HAP-1 (cell line): ENCODE data around the gene GID8.
"Not testable (repeated sequence)": the region's sequence is repeated elsewhere in the genome, so short reads cannot be mapped to it uniquely, and the experiment has no call there.

Experiments
- DNase-seq, 2 experiments: peaks; one replicate each; pipeline ENCODE4 v3.0.0-alpha.2; 2016 to 2020; ENCODE audit warnings: low spot score in 2 of 2
- H3K27me3 ChIP-seq: fragments of 250-450 bp; sonication (Bioruptor Pico); 2 replicates; pipeline ENCODE4 v1.5.1; 2020; ENCODE audit warnings: low read depth, mild to moderate bottlenecking, moderate library complexity
- H3K36me3 ChIP-seq: fragments of 250-450 bp; sonication (Bioruptor Pico); replicated peaks from 2 replicates; pipeline ENCODE4 v1.5.1; 2020; ENCODE audit warnings: mild to moderate bottlenecking
- H3K4me1 ChIP-seq: fragments of 250-450 bp; sonication (Bioruptor Pico); 2 replicates; pipeline ENCODE4 v1.5.1; 2020; ENCODE audit warnings: mild to moderate bottlenecking
- H3K4me3 ChIP-seq: fragments of 250-450 bp; sonication (Bioruptor Pico); 2 replicates; pipeline ENCODE4 v1.5.1; 2020; ENCODE audit warnings: mild to moderate bottlenecking, moderate library complexity
- H3K9me3 ChIP-seq: fragments of 250-450 bp; sonication (Bioruptor Pico); 2 replicates; pipeline ENCODE4 v1.5.1; 2020; ENCODE audit warnings: mild to moderate bottlenecking, moderate library complexity
- in situ Hi-C: fragments of 300-500 bp; cut with MboI; formaldehyde crosslinking; loops from 3 replicates; pipeline ENCODE4 v1.14.3; 2020; ENCODE audit warnings: low sequenced_read_pairs, inconsistent platforms, mixed read lengths

GID8 gene

DNA sequence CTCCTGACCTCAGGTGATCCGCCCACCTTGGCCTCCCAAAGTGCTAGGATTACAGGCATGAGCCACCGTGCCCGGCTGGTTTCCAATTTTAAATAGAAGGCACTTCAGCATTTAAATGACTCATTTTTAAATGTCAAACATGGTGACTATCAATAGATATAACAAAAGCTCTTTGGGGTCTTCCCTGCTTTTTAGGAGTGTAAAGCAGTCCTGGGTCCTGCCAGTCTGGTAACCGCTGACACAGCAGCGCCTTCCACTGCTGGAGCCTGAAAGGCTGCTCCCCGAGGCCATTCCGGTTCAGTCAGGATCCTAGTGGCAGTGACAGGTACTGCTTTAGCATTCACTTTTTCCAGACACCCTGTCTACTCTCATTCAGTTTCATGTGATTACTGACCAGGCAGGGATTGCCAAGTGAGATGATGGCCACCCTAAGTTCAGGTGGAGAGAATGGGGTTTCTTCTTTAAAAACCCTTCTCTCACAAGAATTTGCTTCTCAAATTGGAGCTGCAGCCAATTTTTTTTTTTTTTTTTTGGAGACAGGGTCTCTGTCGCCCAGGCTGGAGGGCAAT is 16.7 kb upstream of the GID8 start:
- peak; percentile 75 to 83 for DNase-seq
- H3K4me3 ChIP-seq, result no peak overlapping the region
- no peaks in the 10 kb centered on the region for H3K27me3 ChIP-seq
- peaks cover 69% of the 10 kb centered on the region for H3K4me1 ChIP-seq
- H3K36me3 ChIP-seq, result no peaks in the 10 kb centered on the region; the same call in 1 of the 2 replicates
- H3K9me3 ChIP-seq, result no peaks in the 10 kb centered on the region
- in situ Hi-C loops, result no loop called here

DNA sequence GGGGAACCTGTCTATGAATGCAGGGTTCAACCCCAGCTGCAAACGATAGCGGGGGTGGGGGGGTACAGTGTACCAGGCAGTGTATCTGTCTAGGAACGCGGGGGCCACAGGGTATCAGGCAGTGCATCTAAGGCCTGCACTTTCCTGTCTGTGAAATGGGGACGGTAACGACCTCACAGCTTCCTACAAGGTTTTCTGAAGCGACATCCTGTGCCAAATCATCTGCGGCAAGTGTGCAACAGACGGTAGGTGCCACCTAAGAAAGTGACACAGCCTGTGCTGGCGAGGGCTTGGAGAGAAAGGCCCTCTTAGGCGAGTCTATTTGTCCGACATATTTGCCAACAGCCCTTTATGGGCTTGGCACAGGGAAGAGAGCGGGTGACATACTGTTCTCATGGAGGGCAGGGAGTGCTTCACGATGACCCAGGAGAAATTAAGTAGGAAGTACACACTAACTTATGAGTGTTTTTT is 15.5 kb upstream of the GID8 start:
- Histone ChIP-seq H3K4me1 (peaks cover 64% of the 10 kb centered on the region), H3K36me3 (no peaks in the 10 kb centered on the region; the same call in 1 of the 2 replicates), H3K27me3 (no peaks in the 10 kb centered on the region), H3K4me3 (no peak overlapping the region), H3K9me3 (no peaks in the 10 kb centered on the region)
- DNase-seq, result no peak
- in situ Hi-C loops, result no loop called here

DNA sequence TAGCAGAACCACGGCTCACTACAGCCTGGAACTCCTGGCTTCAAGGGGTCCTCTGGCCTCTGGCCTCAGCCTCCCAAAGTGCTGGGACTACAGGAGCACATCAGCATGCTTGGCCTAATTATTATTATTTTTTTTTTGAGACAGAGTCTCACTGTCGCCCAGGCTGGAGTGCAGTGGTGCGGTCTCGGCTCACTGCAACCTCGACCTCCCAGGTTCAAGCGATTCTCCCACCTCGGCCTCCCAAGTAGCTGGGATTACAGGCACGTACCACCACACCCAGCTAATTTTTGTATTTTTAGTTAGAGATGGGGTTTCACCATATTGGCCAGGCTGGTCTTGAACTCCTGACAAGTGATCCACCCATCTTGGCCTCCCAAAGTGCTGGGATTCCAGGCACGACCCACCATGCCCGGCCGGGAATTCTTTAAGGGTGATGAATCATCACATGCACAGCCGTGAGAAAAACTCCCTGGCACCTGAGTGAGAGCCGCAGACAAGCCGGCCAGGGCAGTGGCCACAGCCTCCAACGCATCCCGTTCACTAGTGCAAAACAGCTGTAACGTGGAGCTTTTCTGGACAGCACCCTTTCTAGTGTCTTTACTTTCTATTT is 14.8 kb upstream of the GID8 start:
- H3K36me3 ChIP-seq, in situ Hi-C loops, H3K4me3 ChIP-seq, H3K9me3 ChIP-seq, DNase-seq, H3K27me3 ChIP-seq: not testable (repeated sequence)
- peaks cover 58% of the 10 kb centered on the region for H3K4me1 ChIP-seq

DNA sequence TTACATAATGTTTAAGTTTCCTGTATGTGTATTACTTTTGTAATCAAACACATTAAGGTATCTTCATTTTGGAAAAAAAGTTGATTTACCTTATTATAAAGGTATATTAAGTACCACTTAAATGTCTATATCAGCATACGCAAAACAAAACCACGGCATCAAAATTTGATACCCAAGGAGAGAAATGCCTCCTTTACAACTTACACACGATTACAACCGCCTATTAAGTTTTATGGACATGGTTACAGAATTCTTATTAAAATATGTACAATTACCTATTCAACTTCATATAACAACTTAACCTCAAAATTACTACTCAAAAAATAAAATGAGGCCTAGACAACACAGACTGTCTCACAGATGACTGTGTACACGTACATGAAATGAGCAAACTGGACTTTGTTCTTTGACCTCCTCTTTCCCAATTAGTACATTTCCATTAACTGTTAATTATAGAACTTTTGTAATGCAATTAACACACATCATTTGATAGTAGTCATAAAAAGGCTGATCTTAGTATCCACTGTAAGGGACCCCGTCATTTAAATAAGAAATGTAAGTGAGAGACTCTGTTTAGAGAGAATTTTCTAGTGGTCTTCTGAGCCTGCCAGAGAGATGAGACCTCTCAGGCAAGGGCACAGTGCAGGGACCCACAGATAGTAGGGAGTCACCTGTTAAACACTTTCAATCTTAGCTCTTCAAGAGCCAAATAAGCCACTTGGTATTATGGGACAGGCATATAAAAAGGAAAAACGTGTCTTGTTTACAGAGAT is 14.1 kb upstream of the GID8 start:
- in situ Hi-C loops, result no loop called here
- DNase-seq, result no peak
- Histone ChIP-seq H3K27me3 (no peaks in the 10 kb centered on the region), H3K9me3 (no peaks in the 10 kb centered on the region), H3K4me1 (peaks cover 55% of the 10 kb centered on the region), H3K4me3 (peak overlapping the region; percentile 86), H3K36me3 (no peaks in the 10 kb centered on the region; the same call in 1 of the 2 replicates)

DNA sequence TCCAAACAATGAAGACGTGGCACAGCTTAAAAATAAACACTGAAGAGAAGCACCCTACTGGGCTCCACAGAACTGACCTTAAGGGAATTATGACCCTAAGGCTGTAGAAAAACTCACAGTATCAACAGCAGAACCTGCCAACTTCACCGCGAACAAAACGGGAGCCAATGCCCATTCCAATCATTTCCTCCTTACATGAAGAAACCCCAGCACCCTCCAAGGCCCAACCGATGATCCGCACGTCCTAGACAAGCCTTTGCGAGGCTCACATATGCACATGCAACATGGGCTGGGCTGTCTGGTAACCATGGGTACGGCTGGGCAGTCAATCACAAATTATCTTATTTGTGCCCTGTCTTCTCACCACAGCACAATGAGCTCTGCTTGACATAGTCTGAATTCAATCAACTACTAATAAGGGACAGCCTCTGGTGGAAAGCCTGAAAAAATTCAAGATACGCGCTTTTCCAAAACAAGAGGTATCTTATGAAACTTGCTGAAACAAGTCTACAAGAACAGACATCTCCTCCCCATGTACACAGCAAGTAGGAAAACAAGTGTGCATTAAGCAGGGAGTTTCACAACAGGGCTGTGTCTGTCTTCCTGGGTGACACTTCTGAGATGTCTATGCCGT is 13.4 kb upstream of the GID8 start:
- Histone ChIP-seq H3K4me3 (peak overlapping the region; percentile 86), H3K27me3 (no peaks in the 10 kb centered on the region), H3K9me3 (no peaks in the 10 kb centered on the region), H3K4me1 (peaks cover 49% of the 10 kb centered on the region), H3K36me3 (no peaks in the 10 kb centered on the region; the same call in 1 of the 2 replicates)
- peak; percentile 45 to 68 for DNase-seq
- in situ Hi-C loops, result no loop called here

DNA sequence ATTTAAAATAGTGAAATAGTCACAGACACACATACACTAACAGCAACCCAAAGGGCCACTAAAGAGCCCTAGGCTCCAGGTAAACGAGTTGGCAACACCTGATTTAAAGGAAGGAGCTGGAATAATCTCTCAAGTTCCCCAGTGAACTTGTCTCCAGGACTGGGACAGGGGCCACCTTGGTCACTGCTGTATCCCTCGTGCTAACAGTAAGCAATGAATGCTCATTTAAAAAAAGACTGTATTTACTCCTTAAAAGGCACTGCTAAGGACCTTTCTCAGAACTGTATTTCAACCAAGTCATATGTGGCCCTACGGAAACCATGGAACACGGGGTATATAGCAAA is 12.9 kb upstream of the GID8 start:
- in situ Hi-C loops, result no loop called here
- Histone ChIP-seq H3K9me3 (no peaks in the 10 kb centered on the region), H3K4me3 (peak overlapping the region; percentile 86), H3K27me3 (no peaks in the 10 kb centered on the region), H3K4me1 (peaks cover 46% of the 10 kb centered on the region), H3K36me3 (no peaks in the 10 kb centered on the region; the same call in 1 of the 2 replicates)
- DNase-seq, result no peak

DNA sequence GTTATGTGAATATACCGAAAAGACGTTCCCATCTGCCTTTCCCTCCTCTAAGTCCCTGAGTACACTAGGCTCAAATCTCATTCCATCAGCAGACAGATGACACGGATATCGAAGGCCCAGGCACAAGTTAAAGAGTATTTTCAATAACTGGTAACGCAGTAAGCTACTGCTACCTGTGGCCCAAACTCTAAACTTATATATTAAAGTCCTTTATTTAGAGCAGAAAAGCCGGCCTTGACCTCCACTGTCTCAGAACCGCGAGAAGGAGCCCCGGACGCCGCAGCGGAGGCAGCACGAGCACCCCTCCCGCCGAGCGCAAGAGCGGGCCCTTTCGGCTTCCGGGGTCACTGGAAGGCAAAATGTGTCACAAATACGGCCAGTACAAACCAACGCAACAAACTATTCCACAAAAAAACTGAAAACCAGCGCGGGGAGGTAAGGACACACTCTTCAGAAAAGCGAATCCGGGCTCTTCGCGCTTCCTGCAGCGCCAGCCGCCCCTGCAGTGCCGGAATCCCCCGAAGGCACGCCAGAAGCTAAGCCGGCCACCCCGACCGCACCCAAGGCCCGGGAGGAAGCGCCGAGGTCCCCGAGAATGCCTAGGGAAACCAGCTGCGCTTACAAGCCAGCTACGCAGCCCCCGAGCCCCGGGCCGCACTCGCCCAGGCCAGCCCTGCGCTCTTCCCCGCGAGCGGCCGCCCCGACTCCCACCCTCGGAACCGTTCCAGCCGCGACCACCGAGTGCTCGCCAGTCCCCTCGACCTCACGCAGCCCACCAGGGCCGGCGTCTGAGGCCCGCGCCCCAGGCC is 12.3 kb upstream of the GID8 start:
- Histone ChIP-seq H3K9me3 (no peaks in the 10 kb centered on the region), H3K4me3 (peak overlapping the region; percentile 86), H3K27me3 (no peaks in the 10 kb centered on the region), H3K4me1 (peaks cover 46% of the 10 kb centered on the region), H3K36me3 (no peaks in the 10 kb centered on the region; the same call in 1 of the 2 replicates)
- in situ Hi-C loops, result no loop called here
- peak in 1 of 2 experiments; percentile 46 for DNase-seq

DNA sequence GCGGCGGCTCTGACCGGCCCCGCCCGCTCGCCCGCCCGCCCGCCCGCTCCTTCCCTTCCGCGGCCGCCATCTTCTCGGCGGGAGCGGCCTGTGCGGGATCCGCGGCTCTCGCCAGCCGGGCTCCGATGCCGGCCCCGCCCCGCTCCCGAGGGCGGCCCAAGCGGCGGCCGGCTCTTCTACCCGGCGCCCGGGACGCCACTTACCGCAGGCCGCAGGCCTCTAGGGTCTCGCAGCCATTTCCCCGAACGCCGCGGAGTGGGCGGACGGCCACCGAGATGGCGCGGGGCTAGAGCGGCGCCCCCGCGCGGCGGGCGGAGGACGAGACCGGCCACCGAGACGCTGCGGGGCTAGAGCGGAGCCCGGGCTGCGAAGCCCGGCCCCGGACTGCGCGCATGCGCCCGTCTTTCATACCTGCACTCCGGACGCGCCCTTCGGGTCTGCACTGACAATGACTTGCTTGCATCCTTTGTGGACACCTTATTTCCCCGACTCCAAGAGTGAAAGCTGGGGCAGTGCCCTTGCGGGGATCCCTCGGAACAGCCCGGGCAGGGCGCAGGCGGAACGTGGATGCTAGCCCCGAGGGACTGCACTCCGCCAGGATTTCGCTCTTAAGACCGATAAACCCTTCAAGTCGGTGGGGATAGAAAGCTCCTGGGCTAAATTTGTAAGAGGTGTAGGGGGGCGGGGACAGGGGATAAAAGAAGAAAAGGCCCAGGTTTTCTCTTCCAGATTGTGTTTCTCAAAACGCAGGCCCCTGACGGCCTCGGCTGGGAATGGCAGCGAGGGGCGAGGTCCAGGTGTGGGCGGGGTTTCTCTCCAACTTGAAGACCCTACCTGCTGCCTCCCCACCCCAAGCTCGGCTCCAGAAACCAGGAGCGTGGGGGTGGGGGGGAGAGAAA is 11.5 kb upstream of the GID8 start, which contains the start of gene DIDO1:
Gene DIDO1 (minus strand): TSS at position 277 of the 899 bp plus-strand sequence.
- in situ Hi-C loops, result no loop called here
- Histone ChIP-seq H3K9me3 (no peaks in the 10 kb centered on the region), H3K27me3 (no peaks in the 10 kb centered on the region), H3K36me3 (no peaks in the 10 kb centered on the region; the same call in 1 of the 2 replicates), H3K4me1 (peaks cover 39% of the 10 kb centered on the region), H3K4me3 (peak within 1 kb of the TSS; percentile 86)
- DNase-seq, result peak; percentile 85 to 92

DNA sequence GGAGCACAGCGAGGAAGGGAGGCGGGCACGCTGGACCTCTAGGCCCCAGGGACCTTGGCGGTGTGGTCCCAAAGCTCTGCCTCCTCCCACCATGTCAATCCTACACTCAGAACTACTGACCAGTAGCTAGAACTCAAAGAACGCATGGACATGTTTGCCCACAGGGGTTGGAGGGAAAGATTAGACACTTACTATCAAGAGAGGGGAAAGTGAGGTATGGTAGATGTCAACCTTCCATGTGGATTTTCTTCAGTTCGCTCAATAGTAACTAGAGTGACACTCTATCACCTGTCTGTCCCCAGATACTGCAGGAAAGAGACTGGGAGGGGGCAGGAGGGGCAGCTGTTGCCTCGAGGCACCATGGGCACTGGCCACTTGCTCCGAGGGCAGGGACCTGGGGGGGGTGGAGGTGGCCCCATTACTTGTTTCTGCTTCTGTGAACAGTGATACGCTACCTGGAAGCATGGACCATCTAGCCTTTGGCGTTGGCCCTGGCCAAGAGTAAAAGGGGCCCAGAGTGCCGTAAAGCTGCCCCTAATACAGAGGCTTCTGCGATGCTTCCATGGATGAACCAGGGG is 10.7 kb upstream of the GID8 start:
- Histone ChIP-seq H3K4me1 (peaks cover 35% of the 10 kb centered on the region), H3K4me3 (peak overlapping the region; percentile 86), H3K36me3 (no peaks in the 10 kb centered on the region; the same call in none of the 2 replicates), H3K9me3 (no peaks in the 10 kb centered on the region), H3K27me3 (no peaks in the 10 kb centered on the region)
- DNase-seq, result no peak
- in situ Hi-C loops, result no loop called here

DNA sequence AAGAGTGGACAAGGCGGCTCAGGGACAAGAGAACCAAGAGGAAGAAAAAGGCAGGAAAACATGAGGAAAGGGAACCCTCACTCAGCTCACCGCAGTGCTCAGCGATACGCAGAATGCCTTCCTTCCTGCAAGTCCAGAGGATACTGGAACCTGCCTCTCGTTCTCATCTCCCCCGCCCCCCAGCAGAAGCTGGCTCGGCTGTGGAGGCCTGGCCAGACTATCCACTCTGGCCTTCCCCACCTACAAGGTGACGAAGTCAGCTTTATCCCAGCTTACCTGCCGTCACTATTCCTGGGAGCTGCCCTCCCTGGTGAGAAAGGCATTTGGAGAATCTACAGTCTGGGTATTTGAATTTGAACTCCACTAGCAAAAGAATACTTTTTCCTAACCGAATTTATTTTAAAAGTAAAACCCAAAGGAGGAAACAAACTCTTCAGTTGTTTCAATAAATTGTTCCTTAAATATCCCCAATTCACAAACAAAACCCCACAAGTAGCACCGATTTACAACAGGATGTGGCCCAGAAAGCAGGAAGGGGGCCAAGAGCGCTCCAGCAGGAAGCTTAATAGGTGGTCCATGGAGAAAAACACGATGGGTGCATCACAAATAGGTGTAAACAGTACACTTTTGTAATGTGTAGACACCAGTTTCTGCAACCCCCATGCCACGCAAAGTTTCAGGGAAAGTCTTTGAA is 9.6 kb upstream of the GID8 start:
- in situ Hi-C loops, result no loop called here
- Histone ChIP-seq H3K4me3 (no peak overlapping the region), H3K36me3 (peaks cover 9% of the 10 kb centered on the region), H3K4me1 (peaks cover 35% of the 10 kb centered on the region), H3K27me3 (no peaks in the 10 kb centered on the region), H3K9me3 (no peaks in the 10 kb centered on the region)
- DNase-seq, result no peak

DNA sequence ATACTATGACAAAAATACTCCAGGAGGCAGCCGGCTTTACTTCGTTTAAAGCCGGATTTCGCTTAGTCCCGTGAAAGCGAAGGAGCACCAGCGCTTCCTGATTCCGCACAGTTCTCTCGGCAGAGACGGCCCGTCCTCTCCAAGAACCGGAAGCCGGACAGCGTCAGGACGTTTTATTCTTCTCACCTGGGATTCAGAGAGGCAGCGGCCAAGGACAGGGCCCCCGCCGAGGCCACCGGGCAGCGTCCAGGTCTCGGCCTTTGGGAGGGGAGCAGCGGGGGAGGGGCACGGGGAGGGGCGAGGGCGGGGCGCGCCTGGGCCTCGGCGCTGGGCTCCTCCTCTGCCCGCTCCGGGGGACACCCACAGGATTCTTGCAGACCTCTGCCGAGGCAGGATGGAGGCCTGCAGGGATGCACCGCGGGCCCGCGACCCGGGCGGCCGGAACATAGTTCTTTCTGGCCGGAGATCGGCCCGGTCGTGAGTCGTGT is 8.9 kb upstream of the GID8 start:
- Histone ChIP-seq H3K4me1 (peaks cover 30% of the 10 kb centered on the region), H3K4me3 (peak overlapping the region; percentile 20), H3K36me3 (peaks cover 14% of the 10 kb centered on the region), H3K9me3 (no peaks in the 10 kb centered on the region), H3K27me3 (no peaks in the 10 kb centered on the region)
- DNase-seq, result peak in 1 of 2 experiments; percentile 74
- in situ Hi-C loops, result no loop called here
